HFF-Myc (cell line): ENCODE data around the gene ZNF792.
"Not testable (repeated sequence)": the region's sequence is repeated elsewhere in the genome, so short reads cannot be mapped to it uniquely, and the experiment has no call there.

ENCODE experiments used
- DNase-seq: peaks from one replicate; pipeline ENCODE4 v3.0.0-alpha.2; 2011; ENCODE audit warnings: low read depth; ENCODE audit errors: extremely low read depth
- H3K4me3 ChIP-seq: replicated peaks from 2 replicates; pipeline ENCODE4 v1.5.1; 2011; ENCODE audit warnings: low read depth, mild to moderate bottlenecking, control low read depth, low read length
- TF ChIP-seq, protein P1 (sequence below): IDR thresholded peaks from 2 replicates; pipeline ENCODE4 v1.5.1; 2012; ENCODE audit warnings: mild to moderate bottlenecking, low read depth, low read length, control low read depth; ENCODE audit errors: missing control alignments

Gene ZNF792

DNA sequence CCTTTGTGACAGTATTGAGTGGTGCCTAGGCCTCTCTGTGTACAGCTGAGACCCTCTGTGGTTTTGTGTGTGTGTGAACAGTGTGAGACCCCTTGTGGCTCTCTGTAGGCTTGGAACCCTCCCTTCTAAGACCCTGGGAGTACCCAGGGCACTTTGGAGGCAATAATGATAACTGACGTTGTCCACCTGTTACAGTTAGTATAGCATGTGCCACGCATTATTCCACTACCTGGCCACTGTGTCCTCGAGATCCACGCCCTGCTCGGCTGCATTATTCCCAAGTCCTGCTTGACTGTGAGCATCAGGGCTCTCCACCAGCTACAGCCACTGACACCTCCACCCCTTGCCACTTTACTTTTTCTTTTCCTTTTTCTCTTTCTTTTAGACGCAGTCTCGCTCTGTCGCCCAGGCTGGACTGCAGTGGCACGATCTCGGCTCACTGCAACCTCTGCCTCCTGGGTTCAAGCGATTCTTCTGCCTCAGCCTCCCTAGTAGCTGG, 38.1 kb upstream of the ZNF792 start:
- TF ChIP-seq, protein P1, sequence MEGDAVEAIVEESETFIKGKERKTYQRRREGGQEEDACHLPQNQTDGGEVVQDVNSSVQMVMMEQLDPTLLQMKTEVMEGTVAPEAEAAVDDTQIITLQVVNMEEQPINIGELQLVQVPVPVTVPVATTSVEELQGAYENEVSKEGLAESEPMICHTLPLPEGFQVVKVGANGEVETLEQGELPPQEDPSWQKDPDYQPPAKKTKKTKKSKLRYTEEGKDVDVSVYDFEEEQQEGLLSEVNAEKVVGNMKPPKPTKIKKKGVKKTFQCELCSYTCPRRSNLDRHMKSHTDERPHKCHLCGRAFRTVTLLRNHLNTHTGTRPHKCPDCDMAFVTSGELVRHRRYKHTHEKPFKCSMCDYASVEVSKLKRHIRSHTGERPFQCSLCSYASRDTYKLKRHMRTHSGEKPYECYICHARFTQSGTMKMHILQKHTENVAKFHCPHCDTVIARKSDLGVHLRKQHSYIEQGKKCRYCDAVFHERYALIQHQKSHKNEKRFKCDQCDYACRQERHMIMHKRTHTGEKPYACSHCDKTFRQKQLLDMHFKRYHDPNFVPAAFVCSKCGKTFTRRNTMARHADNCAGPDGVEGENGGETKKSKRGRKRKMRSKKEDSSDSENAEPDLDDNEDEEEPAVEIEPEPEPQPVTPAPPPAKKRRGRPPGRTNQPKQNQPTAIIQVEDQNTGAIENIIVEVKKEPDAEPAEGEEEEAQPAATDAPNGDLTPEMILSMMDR, result no peak
- peak overlapping the region; percentile 86 for H3K4me3 ChIP-seq
- DNase-seq, result no peak

DNA sequence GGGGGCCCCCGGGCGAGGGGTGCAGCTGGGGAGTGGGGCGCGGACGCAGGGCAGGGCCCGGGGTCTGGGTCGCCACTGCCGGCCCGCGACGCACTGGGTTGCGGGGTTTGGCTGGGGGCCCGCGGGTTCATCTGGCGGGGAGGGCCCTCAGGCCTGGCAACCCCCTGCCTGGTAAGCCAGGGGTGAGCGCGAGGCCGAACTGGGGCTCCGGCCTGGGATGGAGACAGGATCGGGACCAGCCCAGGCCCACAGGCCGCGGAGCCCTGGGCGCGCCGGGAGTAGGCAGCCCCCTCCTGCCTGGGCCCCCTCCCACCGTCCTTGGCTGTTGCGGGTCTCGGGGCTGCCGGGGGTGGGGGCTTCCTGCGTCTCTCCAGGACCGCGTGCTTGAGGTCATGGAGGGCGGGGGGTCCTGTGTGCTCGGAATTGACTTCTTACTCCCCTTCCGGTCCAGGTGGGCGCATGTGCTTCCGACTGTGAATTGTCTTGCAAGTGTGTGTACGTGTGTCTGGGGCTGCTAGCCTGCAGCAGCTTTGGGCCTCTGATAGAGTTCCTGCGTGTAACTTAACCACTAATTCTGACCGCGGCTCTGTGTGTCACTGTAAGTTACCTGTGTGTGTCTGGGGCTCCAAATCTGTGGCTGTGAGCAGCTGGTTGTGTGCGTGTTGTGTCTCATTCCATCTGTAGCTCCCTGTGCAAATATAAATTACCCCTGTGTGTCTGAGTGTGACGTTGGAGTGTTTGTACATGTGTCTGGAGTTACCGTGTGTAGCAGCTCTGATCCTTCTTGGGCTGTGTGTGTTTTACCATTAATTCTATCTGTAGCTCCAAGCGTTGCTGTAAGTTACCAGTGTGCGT, 36.8 kb upstream of the ZNF792 start:
- no peak for DNase-seq
- peak overlapping the region; percentile 86 for H3K4me3 ChIP-seq
- TF ChIP-seq, protein P1, result no peak

DNA sequence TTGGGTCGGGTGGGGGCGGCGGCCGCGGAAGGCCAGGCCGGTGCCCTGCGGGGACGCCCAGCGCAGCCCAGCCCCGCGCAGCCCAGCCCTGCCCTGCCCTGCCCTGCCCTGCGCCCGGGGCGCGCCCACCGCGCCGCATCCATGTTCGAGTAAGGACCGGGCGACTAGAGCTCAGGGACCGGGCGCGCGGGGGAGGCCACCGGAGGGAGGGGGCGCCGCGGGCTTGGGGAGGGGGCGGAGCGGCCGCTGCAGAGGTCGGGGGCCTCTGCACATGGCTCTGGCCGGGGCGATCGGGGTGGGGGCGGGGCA, 36.3 kb upstream of the ZNF792 start:
- DNase-seq, result no peak

DNA sequence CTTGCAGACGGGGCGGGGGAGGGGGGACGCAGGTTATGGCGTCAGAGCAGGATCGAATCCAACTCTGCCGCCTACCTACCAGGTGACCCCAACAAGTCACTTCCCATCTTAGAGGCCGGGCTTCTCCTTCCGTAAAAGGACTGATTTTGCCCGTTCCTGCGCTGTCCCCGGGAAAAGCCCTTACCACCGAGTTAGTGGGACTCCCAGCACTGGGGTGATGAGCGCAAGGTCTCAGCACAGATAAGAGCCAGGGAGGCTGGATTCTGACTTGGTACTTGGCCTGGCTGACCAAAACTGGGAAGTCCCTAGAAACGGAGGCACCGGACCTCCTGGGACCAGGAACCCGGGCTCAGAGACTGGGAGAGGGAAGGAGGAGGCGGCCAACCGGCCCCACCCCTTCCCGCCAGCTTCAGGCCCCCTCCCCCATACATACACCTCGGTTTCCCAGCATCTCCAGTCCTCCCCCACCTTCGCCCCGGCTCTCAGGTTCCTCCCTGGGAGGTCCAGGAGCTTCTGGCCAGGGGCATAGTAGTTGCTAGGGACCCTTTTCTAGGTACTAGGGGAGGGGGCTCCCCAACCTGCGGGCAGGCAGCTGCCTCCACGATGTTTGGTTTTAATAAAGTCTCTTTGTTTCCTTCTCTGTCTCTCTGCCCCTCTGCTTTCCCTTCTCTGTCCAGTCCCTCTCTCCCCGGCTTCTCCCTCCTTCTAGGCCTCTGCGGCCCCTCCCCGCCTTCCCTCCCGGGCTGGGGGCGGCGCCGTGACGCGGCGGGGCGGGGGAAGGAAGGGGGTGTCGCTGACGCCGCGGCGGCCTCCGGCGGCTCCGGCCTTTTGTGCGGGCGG, 35.7 kb upstream of the ZNF792 start, which contains the start of gene GRAMD1A:
TSS of gene GRAMD1A (plus strand) at position 826 of the 840 bp plus-strand sequence. CDS start 156 bp downstream, outside the sequence.
- TF ChIP-seq, protein P1, result no peak
- no peak for DNase-seq

More for the DNA sequence above, 36.3 kb upstream of the ZNF792 start:
- H3K4me3 ChIP-seq, result peak overlapping the region; percentile 86
- TF ChIP-seq, protein P1, result no peak

DNA sequence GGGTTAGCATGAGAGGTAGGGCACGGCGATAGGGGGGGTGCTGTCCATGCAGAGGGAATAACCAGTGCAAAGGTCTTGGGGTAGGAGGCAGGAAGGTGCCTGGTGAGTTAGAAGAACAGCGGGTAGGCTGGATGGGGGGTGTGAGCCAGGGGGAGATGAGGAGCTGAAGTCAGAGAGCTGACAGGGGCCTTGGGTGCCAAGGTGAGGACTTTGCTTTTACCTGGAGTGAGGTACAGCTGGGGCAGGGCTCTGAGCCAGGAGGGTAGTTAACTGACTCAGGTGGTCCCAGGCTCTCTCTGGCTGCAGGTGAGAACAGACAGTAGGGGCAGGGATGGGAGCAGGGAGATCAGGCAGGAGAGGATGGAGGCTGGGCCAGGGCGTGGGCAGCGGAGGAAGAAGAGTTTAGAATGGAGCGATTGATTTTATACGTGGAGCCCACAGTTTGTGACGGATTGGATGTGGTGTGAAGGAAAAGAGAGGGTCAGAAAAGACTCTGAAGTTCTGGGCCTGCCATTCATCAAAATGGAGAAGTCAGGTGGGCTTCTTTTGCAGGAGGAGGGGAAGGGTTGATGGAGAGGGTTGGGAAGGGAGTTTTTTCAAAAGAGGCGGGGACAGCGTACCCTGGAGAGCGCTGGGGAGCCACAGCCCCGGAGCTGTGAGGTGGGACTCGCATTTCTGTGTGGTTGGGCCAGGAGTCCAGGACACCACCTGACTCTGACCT, 34.9 kb upstream of the ZNF792 start:
- no peak for DNase-seq
- H3K4me3 ChIP-seq, result peak overlapping the region; percentile 86
- TF ChIP-seq, protein P1, result no peak

More for the DNA sequence above, 35.7 kb upstream of the ZNF792 start, which contains the start of gene GRAMD1A:
- peak within 1 kb of the TSS; percentile 86 for H3K4me3 ChIP-seq

DNA sequence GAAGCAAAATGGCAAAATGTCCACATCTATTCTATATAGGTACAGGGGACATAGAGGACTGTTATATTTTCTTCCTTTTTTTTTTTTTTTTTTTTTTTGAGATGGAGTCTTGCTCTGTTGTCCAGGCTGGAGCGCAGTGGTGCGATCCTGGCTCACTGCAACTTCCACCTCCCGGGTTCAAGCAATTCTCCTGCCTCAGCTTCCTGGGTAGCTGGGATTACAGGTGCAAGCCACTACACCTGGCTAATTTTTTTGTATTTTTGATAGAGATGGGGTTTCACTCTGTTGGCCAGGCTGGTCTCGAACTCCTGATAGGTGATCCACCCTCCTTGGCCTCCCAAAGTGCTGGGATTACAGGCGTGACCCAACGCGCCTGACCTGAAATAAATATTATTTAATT, 34.2 kb upstream of the ZNF792 start:
- H3K4me3 ChIP-seq, DNase-seq: not testable (repeated sequence)
